LHCN-M2 (cell line): Measurements from ENCODE around the gene ZFYVE1. TPM values are rescaled to one million over a fixed set of nuclear protein-coding genes. Genes with fewer than 3 reads are reported as not detected.
"Not testable (repeated sequence)": the region's sequence is repeated elsewhere in the genome, so short reads cannot be mapped to it uniquely, and the experiment has no call there.

Experiments
- DNase-seq: peaks from one replicate; pipeline ENCODE4 v3.0.0-alpha.2; 2012; ENCODE audit warnings: low read depth
- total RNA-seq: library from RNA; depleted of rRNA; stranded (reverse); fragments of >200 nt; gene quantifications from 2 replicates; pipeline ENCODE4 v1.2.3, GENCODE V29; 2014

The ZFYVE1 gene
- total RNA-seq, 1 experiment from 2014 or later, result 16.3 TPM

DNA sequence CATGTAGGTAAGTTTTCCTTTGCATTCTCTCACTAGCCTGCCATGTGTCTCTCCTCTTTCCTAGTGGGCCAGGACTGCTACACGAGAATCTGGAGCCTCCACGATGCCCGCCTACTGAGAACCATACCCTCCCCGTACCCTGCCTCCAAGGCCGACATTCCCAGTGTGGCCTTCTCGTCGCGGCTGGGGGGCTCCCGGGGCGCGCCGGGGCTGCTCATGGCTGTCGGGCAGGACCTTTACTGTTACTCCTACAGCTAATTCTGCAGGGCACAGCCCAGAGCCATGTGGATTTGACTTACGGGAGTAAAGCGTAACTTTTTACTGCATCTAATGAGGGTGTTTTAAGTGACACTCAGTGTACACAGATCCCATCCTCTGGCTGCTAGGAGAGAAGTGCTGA is 68.4 kb downstream of the ZFYVE1 start:
- no peak for DNase-seq

- no peak for DNase-seq
These were observed 69.7 kb downstream of the ZFYVE1 start for GRCh38 chr14:72957213-72957612.

GRCh38 chr14:72956741-72957140 is 70.2 kb downstream of the ZFYVE1 start:
- DNase-seq, result not testable (repeated sequence)

- no peak for DNase-seq
These were observed 74.7 kb downstream of the ZFYVE1 start for GRCh38 chr14:72952171-72952570.

DNA sequence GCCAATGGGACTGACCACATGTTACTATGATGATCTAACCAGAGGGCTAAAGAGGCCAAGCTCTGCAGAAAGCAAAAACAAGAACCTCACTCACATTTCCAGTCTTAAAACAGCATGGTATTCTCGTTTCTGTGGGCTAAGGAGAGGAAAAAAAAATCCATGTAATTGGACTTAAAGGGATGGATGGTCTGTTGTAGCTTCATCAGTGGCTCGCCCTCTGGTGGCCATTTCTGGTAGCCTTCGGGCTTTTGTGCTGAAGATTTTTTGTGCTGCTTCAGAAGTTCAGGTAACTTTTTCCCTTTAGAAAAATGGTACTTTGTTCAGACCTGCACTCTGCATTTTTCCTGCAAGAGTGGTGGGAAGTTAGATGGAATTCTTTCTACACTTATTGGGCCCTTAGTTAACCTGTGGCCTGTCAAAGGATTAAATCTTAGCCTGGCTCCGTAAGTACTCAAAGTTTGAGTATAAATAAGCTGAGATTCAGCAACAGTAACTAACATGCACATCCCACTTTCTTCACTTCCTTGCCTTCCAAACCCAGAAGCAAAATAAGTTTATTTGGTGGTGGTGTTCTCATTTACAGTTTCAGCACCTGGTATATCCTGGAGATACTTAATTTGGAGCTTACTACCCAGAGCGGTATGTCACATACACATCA is 78.3 kb downstream of the ZFYVE1 start:
- DNase-seq, result peak; percentile 57

DNA sequence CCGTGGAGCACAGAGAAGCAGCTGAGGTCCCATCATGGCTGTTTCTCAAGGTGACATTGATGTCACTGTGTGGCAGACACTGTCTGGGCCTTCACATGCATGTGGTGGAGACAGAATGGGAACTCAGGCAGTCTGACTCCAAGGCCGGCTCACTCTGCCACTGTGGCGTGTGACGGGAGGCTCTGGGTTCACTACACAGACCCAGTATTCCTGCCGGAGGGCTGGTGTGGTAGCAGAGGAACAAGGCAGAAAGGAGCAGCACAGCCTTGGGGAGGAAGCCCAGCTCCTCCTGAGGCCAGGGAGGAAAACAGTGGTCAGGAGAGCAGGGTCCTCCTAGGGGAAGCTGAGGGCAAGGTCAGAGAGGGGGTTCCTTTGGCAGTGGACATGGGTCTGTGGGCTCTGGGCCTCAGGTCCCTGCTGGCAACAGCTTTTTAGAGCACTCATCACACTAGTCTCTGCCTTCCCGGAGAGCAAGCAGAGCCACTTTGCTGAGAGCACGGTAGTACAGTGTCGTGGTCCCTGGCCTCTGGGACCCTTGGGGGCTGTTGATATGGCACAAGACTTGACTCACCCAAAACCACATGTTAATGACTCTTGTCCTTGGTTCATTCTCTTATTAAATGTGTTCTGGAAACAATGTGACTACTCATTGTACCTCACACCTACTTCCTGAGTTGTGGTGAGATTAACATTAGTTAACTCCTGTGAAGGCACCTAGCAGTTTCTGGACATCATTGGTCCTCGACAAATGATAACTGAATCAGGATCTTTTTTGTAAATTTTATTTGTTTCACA is 79.3 kb downstream of the ZFYVE1 start:
- DNase-seq, result peak; percentile 14

- no peak for DNase-seq
These were observed 80.4 kb downstream of the ZFYVE1 start for GRCh38 chr14:72946491-72946890.

DNA sequence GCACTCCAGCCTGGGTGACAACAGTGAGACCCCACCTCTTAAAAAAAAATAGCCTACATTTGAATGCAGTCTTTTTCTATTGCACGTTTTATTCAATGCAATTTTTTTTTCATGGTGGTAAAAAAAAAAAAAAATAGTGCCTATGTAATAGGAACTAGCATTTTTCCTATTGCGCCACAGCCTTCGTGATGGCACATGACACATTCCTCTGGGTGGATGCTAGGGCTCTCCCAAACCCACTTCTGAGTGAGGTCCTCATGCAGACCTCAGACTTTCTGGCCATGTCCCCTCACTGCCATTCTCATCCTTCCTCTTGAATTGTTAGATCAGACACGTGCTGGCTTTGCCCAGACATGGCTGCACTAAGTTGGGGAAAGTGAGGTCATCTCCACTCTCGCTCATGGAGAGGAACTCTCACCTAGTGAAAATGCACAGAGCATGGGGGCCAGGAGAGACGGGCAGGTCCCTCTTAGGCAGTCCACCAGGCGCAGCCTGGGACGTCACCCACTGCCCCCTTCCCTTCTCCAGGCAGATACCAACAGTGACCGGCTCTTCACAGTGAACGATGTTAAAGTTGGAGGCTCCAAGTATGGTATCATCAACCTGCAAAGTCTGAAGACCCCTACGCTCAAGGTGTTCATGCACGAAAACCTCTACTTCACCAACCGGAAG is 81.4 kb downstream of the ZFYVE1 start:
- DNase-seq, result no peak

DNA sequence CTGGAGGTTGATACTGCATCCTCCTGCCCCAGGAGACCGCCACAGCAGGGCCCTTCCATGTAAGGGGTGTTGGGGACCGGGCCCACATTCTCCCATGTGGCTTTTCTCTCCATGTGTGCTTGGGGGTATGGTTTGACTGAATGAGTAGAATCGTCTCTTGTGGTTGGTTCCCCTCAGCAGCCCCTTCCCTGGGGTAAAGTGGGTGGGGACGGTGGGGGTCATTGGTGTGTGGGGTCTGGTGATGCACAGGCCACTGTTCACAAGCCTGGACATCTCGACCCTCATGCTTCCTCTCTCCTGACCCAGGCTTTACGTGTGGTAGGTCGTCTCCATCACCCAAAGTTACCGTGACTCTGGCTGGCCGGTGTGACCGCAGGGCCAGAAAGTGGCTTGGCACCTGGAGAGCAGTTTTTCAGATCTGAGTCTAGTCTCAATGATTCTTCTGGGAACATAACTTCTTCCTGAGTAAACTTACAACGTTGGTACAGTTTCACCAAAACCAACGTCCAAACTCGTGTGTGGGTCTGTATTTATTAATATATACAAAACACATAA is 83.0 kb downstream of the ZFYVE1 start:
- no peak for DNase-seq

- no peak for DNase-seq
These were observed 84.0 kb downstream of the ZFYVE1 start for GRCh38 chr14:72942934-72943333.

DNA sequence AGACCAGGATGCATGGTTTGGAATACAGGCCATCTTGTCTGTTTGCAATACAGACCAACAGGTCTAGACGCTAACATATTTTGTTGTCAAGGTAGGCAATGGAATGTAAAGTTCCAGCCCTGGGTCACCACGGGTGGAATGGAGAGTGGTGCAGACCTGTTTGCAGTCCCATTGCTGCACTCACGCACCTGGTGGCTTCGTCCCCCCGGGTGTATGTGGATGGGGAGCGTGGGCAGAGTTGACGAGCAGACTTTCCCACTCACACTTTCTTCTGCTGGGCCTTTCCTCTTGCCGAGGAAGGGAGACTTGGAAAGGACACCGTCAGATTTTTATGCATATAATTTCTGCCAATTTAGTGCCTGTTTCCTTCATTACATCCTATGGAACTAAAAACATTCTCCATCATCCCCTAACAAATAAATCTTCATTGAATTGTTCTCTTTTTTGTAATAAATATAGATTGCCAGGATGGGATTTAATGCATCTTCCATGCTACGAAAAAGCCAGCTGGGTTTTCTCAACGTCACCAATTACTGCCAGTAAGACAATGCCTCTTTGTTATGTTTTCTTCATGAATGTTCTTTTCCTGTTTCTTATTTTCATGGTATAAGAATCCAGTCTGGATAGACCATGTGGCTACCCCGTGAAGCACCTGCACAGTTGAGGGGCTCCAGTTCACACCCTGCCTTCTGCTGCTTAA is 85.5 kb downstream of the ZFYVE1 start:
- no peak for DNase-seq

- no peak for DNase-seq
These were observed 87.3 kb downstream of the ZFYVE1 start for GRCh38 chr14:72939630-72940029.

DNA sequence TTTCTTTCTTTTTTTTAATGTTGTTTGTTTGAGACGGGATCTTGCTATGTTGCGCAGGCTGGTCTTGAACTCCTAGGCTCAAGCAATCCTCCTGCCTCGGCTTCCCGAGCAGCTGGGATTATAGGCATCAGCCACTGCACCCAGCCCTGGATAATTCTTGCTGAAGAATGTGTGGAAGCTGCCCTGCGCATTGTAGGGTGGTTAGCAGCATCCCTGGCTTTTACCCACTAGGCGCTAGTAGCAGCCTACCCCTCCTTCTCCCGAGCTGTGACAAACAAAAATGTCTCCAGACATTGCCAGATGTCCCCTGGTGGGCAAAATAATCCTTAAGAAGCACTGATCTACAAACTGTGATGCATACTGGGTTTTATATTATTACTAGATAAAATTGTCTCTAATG is 94.0 kb downstream of the ZFYVE1 start:
- DNase-seq, result no peak

GRCh38 chr14:72929316-72930080 is 97.4 kb downstream of the ZFYVE1 start:
- no peak for DNase-seq

DNA sequence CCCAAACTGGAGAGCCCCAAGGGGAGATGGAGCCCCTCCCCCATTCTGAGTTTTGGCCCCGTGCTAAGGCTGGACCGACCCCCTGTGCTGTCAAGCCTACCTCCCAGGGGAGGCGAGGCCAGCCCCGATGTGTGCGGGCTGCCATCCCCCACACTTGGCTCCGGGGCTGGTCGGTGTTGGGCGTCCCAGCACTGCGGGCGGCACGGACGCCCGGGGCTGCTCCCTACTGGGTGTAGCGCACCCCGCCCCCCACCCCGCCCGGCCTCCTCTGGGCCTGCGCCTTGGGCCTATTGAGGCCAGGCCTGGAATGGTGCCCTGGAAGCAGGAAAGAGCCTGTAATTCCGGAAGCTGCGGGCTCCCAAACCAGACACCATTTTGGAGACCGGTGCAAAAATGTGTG is 98.0 kb downstream of the ZFYVE1 start:
- DNase-seq, result no peak

DNA sequence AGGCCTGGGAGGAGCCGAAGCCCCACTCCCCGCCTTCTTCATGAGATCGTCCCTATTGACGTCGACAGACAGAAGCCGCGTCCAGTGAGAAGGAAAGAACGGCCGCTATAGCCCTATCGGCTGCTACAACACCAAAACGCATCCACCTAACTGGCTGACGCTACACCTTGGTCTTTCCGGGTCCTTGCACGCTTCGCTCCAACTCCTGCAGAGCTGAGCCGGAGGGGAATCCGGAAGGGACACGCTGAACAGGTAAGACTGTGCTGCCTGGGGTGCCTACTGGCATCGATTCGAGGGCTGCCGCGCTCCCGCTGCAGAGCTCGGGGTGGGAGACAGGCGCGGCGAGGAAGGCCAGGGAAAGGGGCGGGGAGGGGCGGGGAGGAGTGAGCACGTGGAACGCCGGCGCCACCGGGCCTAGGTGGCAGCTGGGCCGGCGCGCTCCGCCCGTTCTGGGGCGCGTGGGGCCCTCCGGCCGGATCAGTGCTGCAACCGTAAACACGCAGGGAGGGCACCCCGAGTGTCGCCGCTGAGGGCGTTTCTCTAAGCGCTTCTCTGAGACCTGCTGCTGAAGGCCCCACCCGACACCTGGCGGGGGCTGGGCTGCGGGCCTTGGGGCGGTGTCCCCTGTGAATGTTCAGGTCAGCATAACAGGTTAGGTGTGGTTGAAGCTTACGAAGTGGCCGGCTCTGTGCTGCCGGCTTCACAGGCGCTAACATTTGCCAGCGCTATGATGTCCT is 100.4 kb downstream of the ZFYVE1 start, which contains the start of gene DCAF4:
TSS of gene DCAF4 (plus strand) at position 173 of the 737 bp plus-strand sequence. CDS start 11,515 bp downstream, outside the sequence.
- DNase-seq, result peak; percentile 99

GRCh38 chr14:72925815-72926291 is 101.1 kb downstream of the ZFYVE1 start:
- no peak for DNase-seq

DNA sequence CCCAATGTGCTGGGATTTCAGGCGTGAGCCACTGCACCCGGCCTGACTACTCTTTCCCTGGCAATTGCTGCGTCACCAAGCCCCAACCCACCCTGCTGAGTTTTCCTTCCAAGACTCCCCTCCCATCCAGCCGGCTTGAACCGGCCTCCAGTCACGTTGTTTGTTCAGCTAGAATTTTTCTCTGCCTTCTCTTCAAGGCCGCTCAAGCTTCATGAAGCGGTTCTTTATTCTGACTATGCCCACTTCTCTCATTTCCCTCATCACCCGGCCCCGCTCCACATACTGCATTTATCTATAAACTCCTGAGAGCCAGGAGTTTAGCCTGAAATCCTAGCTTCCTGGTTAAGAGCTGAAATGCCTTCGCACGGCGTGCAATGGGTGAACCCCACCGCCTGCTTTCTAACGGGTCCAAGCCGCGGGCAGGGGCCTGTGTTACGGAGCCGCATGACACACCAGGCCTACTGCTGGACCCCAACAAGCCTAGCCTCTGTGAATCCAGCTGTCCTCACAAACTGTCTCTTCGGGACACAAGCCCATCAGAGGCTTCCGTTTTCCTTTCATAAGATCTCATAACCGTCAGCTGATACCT is 101.6 kb downstream of the ZFYVE1 start:
- DNase-seq, result no peak

- no peak for DNase-seq
These were observed 102.6 kb downstream of the ZFYVE1 start for GRCh38 chr14:72924337-72924736.
